ENCODE measurements around the gene AIG1.

The AIG1 gene

GRCh38 chr6:143325379-143326140, 264.9 kb downstream of the AIG1 start:
- Mint-ChIP-seq H3K36me3 (ENCODE audit: low read depth) (no peaks in the 10 kb centered on the region), H3K9me3 (no peaks in the 10 kb centered on the region), H3K4me1 (no peaks in the 10 kb centered on the region), H3K27me3 (ENCODE audit: low read depth, poor library complexity) (no peaks in the 10 kb centered on the region), H3K4me3 (no peak overlapping the region), H3K27ac (no peak overlapping the region)
- DNase-seq, result no peak
- TF ChIP-seq CTCF (IDR thresholded peaks at IDR 0.05), result no peak

- H3K27ac Mint-ChIP-seq, result no peak overlapping the region
- no peaks in the 10 kb centered on the region for H3K27me3 Mint-ChIP-seq (ENCODE audit: low read depth, poor library complexity)
- no peak overlapping the region for H3K4me3 Mint-ChIP-seq
- no peak for DNase-seq
- no peaks in the 10 kb centered on the region for H3K9me3 Mint-ChIP-seq
- H3K36me3 Mint-ChIP-seq (ENCODE audit: low read depth), result no peaks in the 10 kb centered on the region
- no peaks in the 10 kb centered on the region for H3K4me1 Mint-ChIP-seq
- TF ChIP-seq CTCF (IDR thresholded peaks at IDR 0.05), result no peak
These were observed 268.2 kb downstream of the AIG1 start for GRCh38 chr6:143328876-143329275.

GRCh38 chr6:143329323-143329722, 268.6 kb downstream of the AIG1 start:
- no peaks in the 10 kb centered on the region for H3K4me1 Mint-ChIP-seq
- no peak for TF ChIP-seq CTCF (IDR thresholded peaks at IDR 0.05)
- no peaks in the 10 kb centered on the region for H3K36me3 Mint-ChIP-seq (ENCODE audit: low read depth)
- H3K27ac Mint-ChIP-seq, result no peak overlapping the region
- DNase-seq, result no peak
- no peaks in the 10 kb centered on the region for H3K9me3 Mint-ChIP-seq
- no peaks in the 10 kb centered on the region for H3K27me3 Mint-ChIP-seq (ENCODE audit: low read depth, poor library complexity)
- no peak overlapping the region for H3K4me3 Mint-ChIP-seq

- H3K36me3 Mint-ChIP-seq (ENCODE audit: low read depth), result no peaks in the 10 kb centered on the region
- no peak for DNase-seq
- H3K4me1 Mint-ChIP-seq, result no peaks in the 10 kb centered on the region
- no peak for TF ChIP-seq CTCF (IDR thresholded peaks at IDR 0.05)
- H3K4me3 Mint-ChIP-seq, result no peak overlapping the region
- H3K27me3 Mint-ChIP-seq (ENCODE audit: low read depth, poor library complexity), result no peaks in the 10 kb centered on the region
- no peak overlapping the region for H3K27ac Mint-ChIP-seq
- H3K9me3 Mint-ChIP-seq, result no peaks in the 10 kb centered on the region
These were observed 270.7 kb downstream of the AIG1 start for GRCh38 chr6:143331362-143331761.

GRCh38 chr6:143332153-143332845, 271.6 kb downstream of the AIG1 start:
- Mint-ChIP-seq H3K4me1 (no peaks in the 10 kb centered on the region), H3K27me3 (ENCODE audit: low read depth, poor library complexity) (no peaks in the 10 kb centered on the region)

More at GRCh38 chr6:143332153-143332845, 271.6 kb downstream of the AIG1 start:
- no peaks in the 10 kb centered on the region for H3K9me3 Mint-ChIP-seq
- H3K27ac Mint-ChIP-seq, result no peak overlapping the region
- no peak for DNase-seq
- no peak for TF ChIP-seq CTCF (IDR thresholded peaks at IDR 0.05)
- H3K4me3 Mint-ChIP-seq, result no peak overlapping the region
- no peaks in the 10 kb centered on the region for H3K36me3 Mint-ChIP-seq (ENCODE audit: low read depth)

All from nephron progenitor cell (in vitro differentiated cells).